ENCODE results near the gene CAVIN2.
A peak's percentile ranks its signal among the peaks of the same experiment; 100 is the strongest.

CAVIN2 gene

DNA sequence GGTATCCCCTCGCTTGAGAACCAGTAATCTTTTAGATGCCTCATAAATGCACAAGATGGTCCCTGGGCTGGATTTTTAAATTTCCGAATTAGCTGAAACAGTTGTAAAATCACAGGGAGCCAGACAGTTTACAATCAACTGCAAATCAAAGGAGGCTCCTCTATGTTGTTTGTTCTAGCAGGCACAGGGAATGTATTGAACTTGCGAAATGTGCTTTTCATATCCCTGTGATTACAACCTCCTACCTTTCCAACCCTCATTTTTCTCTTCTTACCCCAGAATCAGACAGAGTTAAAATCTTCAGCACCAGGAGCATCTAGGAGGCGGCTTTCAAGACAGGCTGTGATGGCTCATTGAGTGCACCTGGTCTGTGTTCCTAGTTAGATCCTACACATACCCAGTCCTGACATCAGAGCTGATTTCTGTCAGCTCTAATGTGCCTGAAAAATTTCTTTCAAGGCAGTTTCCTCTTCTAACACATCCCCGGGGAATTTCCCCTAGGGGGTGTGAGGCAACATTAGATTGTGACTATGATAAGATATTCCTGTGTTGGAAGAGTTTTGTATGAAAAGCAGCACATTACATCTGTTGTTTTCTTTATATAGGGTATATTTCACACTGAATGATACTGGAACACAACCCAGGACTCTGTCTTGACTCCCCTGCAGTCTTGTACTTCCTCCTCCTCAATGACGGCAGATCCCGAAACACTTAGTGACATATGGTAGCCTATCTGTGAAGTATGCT, 17.9 kb upstream of the CAVIN2 start:
- DNase-seq = peak; percentile 78 to 85

DNA sequence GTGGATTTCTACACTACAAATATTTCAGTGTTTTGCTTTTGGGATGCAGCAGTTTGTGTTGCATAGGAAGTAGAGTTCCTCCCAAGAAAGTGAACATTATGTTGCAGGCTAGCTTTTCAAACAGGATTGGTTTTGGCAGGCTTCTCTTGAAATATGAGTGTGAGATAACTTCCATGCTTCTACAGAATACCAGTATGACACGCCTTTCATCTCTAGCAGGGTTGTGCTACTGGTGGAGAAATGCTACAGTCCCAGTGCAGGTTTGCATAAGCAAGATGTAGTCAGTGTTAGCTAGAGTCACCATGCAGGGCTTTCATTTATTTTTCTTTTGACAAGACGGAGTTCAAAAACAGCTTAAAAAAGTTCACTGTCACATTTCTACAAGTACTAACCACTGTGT, 17.1 kb upstream of the CAVIN2 start:
- DNase-seq = no peak

DNA sequence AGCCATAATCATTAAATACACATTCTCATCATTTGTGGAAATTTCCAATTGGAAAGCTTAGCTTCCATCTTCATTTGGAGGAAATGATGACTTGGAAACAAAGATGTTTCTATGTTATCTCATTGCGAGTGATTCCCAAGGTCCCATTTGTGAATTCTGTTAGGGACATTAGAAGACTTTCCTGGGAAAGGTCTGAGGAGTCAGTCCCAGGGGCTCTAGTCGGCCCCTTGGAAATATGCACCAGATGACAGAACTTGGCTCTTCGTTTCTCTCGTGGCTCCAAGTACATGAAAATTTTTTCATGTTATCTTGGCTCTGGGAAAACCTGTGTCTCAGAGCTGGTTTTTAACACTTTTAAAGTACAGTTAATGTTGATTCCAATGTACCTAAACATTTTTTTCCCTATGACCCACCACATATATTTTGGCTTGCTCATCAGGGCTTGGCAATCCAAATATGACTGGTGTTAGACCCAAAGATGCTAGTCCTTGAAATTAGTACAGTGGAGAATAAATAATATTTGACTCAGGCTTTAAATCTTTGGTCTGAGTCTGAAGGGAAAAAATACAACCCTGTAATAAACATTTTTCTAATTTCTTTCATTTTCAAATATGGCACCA, 15.4 kb upstream of the CAVIN2 start:
- DNase-seq = no peak

DNA sequence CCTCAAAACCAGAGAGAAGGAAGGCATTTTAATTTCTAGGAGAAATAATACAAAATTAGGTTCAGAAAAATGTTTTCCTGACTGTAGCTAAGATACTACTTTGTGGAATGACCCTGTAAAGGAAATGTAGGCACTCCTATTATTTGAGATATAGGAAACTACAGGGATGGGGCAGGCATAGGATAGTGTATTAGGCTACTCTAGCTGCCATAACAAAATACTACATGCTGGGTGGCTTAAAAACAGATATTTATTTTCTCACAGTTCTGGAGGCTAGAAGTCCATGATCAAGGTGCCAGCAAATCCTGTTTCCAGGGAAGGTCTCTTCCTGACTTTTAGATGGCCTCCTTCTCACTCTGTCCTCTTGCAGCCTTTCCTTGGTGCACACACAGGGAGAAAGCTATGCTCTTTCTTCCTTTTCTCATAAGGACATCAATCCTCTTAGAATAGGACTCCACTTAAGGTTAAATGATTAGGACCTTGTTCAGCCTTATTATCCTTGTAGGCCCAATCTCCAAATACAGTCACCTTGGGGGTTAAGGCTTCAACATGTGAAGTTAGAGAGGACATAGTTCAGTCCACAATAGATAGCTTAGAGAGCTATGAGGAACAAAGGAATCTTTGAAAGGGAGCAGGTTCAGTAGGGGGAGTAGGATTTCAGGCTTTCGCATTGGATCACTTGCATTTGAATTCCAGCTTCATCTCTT, 14.0 kb upstream of the CAVIN2 start:
- no peak for DNase-seq

- DNase-seq = no peak
Observed at GRCh38 chr2:191859681-191860080, 12.8 kb upstream of the CAVIN2 start.

DNA sequence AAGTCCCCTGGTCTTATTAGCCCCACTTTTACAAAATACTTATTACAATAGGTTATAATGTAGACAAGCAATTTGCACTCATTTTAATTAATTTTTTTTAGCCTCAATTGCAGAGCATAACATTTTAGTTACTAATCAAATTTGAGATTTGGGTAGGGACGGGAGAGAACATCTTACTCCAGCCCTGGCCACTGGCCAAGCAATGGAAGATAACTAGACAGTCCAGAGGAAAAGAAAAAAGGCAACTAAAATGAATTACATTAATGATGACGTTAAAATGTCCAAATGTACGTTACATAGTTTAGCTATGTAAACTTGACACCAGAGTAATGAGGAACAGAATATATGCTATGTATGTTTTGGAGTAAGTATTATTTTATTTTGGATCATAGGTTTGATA, 11.0 kb upstream of the CAVIN2 start:
- no peak for DNase-seq

DNA sequence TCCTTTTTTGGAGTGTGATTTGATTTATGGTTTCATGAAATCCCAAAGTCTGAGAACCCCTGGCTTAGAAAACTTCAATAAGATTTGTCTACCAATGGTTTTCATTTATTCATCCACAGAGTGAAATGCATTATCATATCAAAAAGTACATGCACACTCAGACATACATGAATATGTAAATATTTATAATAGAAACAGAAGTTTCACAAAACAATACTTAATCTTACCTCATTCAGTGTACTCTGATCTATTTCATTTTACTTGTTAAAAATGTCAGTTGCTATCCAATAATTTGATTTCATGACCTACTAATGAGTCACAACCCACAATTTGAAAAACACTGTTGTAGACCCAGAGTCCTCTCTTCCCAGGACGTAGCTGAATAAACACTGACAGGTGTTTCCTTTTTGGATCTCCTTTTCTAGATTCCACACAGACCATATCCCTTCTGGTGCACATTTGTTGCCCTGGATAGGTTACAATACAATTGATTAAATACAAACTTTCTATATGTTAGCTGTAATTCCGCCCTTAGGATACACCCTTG, 10.4 kb upstream of the CAVIN2 start:
- no peak for DNase-seq

DNA sequence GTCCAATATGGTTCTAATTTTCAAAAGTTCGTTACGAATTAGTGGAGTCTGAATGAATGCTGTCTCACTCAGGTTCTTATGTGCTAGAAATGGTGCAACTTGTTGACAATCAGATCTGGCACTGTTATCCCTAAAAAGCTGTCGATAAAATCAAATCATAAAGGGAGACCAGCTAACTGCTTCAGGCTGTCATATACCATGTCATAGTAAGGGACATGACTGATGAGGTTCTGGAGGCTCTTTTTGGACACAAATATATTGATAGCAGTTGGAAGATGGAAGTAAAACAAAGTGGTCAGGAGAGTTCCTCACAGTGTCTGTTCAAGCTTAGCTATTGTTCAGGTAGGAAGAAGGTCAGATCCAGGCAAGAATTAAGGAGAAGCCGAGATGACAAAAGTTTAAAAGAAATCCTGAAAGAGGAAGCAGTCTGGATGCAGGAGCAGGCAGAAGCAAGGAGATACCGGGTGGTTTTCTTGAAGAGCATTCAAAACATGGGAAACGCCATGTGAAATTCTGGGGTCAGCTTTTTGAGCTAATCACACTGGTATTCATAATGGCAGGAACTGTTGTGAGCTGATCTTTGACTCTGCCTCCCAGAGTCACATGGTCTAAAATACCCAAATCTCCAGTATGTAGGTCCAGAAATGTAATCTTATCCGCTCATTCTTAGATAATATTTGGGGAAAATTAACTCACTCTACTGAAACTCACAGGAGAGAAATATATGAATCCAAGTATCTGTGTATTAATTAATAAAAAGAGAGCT, 9.4 kb upstream of the CAVIN2 start:
- no peak for DNase-seq

GRCh38 chr2:191855382-191855781, 8.5 kb upstream of the CAVIN2 start:
- DNase-seq = no peak

DNA sequence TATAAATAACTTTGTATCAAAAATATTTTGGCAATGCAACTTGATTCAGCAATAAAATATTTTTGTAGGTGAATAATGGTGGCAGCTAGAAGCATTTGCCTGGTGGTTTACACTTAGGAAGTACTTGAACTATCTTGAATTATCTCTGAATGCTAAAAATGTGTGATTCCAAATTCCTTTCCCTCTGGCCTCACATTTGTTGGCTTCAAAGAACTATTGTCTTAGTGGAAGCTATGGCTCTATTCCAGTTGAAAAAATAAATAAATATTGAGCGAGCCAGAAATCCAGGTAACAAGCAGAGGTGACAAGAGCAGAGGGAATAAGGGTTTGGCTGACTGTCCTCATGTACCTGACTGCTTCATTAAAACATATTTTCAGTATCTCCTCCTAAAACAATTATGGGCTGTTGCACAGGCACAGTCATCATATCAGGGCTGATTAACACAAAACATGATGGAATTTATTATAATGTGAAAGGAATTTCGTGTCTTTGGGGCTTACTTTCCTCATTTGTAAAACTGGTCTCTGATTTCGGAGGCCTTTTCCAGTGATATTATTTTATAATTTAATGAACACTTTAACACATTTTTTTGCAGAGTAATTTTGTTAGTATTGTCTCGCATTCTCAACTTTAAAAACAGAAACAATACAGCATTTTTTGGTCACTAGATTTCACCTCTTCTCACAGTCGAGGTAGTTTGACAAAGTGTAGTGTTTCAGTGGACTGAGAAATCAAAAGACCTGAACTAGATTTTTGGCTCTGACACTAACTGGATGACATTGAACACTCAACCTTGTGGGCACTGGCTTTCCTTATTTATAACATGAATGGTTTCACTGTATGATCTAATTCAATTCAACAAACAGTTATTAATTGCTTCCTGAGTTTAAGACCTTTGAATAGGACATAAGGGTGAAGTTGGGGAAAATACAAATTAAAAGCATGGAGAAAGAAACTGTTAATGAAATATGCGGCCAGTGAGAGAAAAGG, 7.8 kb upstream of the CAVIN2 start:
- no peak for DNase-seq

DNA sequence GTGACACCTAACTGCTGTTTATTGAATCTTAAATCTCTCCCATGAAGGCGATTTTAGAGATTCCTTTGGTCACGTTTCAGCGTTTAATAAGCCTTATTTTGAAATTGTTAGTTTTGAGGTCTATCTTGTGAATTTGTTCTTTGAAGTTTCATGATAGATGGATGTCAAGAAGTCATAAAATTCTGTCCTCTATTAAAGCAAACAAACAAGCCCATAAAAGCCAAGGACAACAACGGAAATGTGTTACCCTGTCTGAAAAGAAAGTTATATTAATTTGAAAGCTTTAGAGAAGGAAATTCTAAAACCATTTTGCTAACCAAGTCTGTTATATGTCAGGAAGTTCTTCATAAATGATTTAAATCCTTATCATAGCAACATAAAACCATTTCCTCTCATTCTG, 7.0 kb upstream of the CAVIN2 start:
- DNase-seq = no peak

- no peak for DNase-seq
Observed at GRCh38 chr2:191851158-191851557, 4.3 kb upstream of the CAVIN2 start.

DNA sequence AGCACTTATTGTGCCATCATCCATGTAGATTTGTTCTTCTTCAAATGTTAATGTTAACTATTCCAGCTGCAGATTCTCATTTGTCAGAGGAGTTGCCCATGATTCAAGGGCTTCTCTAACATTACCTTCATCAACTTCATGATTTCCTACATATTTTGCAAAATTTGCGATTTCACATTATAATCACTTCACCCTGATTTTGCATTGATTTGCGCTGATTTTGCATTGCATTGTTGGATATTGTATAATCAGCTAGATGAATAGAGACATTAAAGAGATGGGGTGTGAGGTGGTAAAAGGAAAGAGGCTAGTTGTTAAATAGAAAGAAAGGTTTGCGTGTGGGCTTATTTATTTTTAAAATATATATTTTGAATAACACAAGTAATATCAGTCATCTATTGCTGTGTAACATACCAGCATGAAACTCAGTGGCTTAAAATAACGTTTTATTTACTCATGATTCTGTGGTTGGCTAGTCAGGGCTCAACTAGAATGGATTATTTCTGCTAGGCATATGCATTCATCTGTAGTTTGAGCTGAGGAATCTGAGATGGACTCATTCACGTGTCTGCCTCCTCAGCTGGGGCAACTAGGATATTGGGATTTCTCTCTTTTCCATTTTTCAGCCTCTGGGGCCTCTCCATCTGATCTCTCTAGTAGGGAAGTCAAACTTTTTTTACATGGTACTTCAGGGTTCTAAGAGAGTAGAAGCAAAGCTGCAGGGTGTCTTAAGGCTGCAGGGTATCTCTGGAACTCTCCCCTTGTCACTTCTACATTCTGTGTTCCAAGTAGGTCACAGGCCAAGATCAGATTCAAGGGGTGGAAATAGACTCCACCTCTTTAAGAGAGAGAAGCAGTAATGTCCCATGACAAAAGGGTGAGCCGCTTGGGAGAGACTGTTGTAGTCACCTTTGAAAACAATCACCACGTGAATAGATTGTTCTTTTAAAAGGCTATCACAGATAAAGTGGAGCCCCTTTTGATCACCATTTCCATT, 2.2 kb upstream of the CAVIN2 start:
- no peak for DNase-seq

DNA sequence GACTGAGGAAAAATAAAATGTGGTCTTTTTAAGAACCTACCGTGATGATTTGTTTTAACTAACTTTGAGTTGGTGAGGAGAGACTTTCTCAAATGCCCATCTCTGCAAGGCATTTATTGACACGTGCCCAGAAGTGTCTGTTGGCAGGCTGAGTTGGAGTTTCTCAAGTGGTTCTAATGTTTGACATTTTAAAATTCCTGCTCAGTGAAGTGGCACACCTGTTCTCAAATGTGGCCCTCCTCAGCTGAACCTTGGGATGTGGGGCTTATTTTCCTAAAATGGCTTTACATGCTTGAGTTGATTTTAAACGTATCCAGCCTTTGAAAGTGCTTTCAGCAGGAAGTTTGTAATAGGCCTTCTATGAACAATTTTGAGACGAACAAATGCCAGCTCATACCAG, 876 bp upstream of the CAVIN2 start:
- DNase-seq = no peak

DNA sequence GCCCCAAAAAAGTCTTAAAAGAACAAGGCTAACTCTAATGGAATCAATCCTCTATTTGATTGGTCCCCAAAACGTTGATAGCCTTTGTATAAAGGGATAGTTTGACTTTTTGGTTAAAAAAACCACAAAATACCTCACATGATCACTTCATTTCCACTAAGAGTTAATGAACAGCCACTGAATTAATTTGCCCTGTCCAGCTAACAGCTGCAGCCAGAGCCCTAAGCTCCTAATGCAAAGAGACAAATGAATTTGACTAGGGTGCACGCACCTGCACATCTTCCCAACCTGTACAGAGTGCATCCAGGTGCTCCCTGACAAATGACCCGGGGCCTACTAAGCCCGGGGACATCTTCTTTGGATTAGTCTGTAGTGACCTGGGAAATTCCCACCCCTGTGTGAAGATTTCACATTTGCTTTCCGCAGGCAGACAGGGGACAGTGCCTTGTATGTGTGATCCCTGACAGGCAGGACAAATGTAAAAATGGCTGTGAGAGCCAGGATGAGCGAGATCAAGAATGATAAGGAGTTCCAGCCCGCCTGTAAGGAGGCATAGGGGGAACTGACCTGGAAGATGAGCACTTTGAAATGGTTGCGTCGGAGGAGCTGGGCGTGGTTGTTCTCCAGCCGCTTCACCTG, 893 bp downstream of the CAVIN2 start:
- no peak for DNase-seq

GRCh38 chr2:191845248-191845715, 1.6 kb downstream of the CAVIN2 start:
- DNase-seq = peak; percentile 29 to 41

- no peak for DNase-seq
Observed at GRCh38 chr2:191844706-191845105, 2.2 kb downstream of the CAVIN2 start.

DNA sequence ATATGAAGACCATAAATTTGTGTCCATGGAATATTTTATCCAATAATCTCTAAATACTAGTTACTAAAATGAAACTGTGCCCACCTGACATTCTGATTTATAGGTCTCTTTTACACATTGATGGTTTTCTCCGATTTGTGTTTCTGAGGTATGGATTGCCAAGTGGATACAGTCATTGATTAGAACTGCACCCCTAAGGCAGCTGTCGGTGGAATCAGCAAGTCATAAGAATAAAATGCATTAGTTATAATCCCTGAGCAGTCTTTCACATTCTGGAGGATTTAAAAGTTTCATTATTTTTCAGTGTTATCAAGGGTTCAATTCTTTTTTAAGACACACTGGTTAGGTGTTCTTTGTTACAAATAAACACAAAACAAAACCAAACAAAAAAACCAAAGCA, 6.0 kb downstream of the CAVIN2 start:
- DNase-seq = no peak

GRCh38 chr2:191839918-191840804, 6.7 kb downstream of the CAVIN2 start:
- DNase-seq = no peak

All from inflammatory macrophage treated with lipopolysaccharide for 1 hour (primary cell).